Endothelial cell of umbilical vein (primary cell): ENCODE measurements around the gene RAD1.

Experiments used
- POLR2AphosphoS5 ChIP-seq: IDR thresholded peaks from 2 replicates; pipeline ENCODE4 v1.6.1; 2012; ENCODE audit warnings: low read depth, mild to moderate bottlenecking, control low read depth, low read length, moderate library complexity; ENCODE audit not compliant: insufficient read depth
- TF ChIP-seq, protein P1 (sequence below), 2 donors: IDR thresholded peaks; 1 replicate in 1 of 2; 2 replicates in 1 of 2; pipeline ENCODE4 v1.5.1; 2011; ENCODE audit warnings: low read length in 2 of 2, mild to moderate bottlenecking in 2 of 2, moderate library complexity in 2 of 2, control low read depth in 1 of 2, inconsistent platforms in 1 of 2, low read depth in 1 of 2; ENCODE audit not compliant: insufficient read depth in 1 of 2; ENCODE audit errors: extremely low read depth in 1 of 2

DNA sequence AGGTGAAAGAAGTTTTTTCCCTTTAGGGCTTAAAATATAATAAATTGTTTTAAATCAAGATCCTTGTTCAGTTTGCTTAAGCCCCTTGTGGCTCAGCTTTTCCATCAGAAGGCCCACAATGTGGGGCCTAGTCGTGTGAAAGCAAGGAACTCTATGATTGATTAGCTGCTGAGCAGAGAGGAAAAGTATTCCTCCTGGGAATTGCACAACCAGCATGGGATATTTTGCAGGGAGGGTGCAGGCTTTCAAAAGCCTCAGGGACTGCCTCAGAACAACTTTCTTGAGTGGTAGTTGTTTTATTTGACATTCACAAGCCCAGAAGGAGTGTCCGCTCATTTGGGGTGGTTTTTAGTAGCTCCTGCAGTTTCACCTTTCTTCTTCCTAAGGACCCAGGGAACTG is 56.5 kb downstream of the RAD1 start:
- TF ChIP-seq POLR2AphosphoS5: no peak
- TF ChIP-seq, protein P1, sequence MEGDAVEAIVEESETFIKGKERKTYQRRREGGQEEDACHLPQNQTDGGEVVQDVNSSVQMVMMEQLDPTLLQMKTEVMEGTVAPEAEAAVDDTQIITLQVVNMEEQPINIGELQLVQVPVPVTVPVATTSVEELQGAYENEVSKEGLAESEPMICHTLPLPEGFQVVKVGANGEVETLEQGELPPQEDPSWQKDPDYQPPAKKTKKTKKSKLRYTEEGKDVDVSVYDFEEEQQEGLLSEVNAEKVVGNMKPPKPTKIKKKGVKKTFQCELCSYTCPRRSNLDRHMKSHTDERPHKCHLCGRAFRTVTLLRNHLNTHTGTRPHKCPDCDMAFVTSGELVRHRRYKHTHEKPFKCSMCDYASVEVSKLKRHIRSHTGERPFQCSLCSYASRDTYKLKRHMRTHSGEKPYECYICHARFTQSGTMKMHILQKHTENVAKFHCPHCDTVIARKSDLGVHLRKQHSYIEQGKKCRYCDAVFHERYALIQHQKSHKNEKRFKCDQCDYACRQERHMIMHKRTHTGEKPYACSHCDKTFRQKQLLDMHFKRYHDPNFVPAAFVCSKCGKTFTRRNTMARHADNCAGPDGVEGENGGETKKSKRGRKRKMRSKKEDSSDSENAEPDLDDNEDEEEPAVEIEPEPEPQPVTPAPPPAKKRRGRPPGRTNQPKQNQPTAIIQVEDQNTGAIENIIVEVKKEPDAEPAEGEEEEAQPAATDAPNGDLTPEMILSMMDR (IDR thresholded peaks at IDR 0.05; ENCODE audit: extremely low read depth in 1 of 2, insufficient read depth in 1 of 2, low read depth in 1 of 2, low read length in 2 of 2): no peak
